HEK293 (cell line): ENCODE data around the gene TAF5.

ENCODE experiments used
- CTCF ChIA-PET: fragments of 350-600 bp; formaldehyde crosslinking; extraction: SDS; loops from one replicate; lab custom pipeline; 2021; ENCODE audit warnings: antibody characterized with exemption; lab: Yijun Ruan, JAX
- POLR2A ChIA-PET: fragments of 300-600 bp; formaldehyde crosslinking; extraction: SDS; loops from one replicate; lab custom pipeline; 2020; ENCODE audit warnings: antibody characterized with exemption, inconsistent platforms; lab: Yijun Ruan, JAX
- H3K27ac ChIP-seq: fragments of 200-500 bp; sonication (Bioruptor generic); 2 replicates; pipeline ENCODE4 v1.5.1; 2014; ENCODE audit warnings: low read depth, low read length, control low read depth, inconsistent platforms; ENCODE audit errors: extremely low read depth
- H3K36me3 ChIP-seq, 2 experiments: fragments of 200-500 bp in 1 of 2; sonication (Bioruptor generic) in 1 of 2; 1 replicate in 1 of 2; 2 replicates in 1 of 2; pipeline ENCODE4 v1.5.1; 2014 to 2017; ENCODE audit warnings: inconsistent platforms in 2 of 2, low read length in 2 of 2; ENCODE audit not compliant: control insufficient read depth in 2 of 2, insufficient read depth in 1 of 2
- H3K4me1 ChIP-seq: fragments of 200-500 bp; sonication (Bioruptor generic); 2 replicates; pipeline ENCODE4 v1.5.1; 2014; ENCODE audit warnings: mild to moderate bottlenecking, low read length, inconsistent platforms; ENCODE audit not compliant: control insufficient read depth, insufficient read depth
- H3K4me3 ChIP-seq: 2 replicates; pipeline ENCODE4 v1.5.1; 2011; ENCODE audit warnings: low read depth, mild to moderate bottlenecking, control low read depth, low read length, moderate library complexity
- H3K9me3 ChIP-seq: fragments of 200-500 bp; sonication (Bioruptor generic); 2 replicates; pipeline ENCODE4 v1.5.1; 2014; ENCODE audit warnings: low read depth, low read length, inconsistent platforms; ENCODE audit not compliant: control insufficient read depth, insufficient read depth
- GLIS1 ChIP-seq: fragments of 450-650 bp; formaldehyde crosslinking; IDR thresholded peaks from 2 replicates; pipeline ENCODE4 v1.5.1; 2016; ENCODE audit warnings: missing biosample characterization, missing genetic modification characterization
- KLF7 ChIP-seq: fragments of 450-650 bp; formaldehyde crosslinking; IDR thresholded peaks from 2 replicates; pipeline ENCODE4 v1.5.1; 2016; ENCODE audit warnings: missing biosample characterization, missing genetic modification characterization, borderline replicate concordance
- OSR2 ChIP-seq: fragments of 450-650 bp; formaldehyde crosslinking; IDR thresholded peaks from 2 replicates; pipeline ENCODE4 v1.5.1; 2016; ENCODE audit warnings: missing biosample characterization, missing genetic modification characterization
- RBAK ChIP-seq: fragments of 450-650 bp; formaldehyde crosslinking; IDR thresholded peaks from 2 replicates; pipeline ENCODE4 v1.5.1; 2016; ENCODE audit warnings: missing biosample characterization, missing genetic modification characterization
- ZNF133 ChIP-seq: fragments of 450-650 bp; formaldehyde crosslinking; IDR thresholded peaks from 2 replicates; pipeline ENCODE4 v1.5.1; 2016; ENCODE audit warnings: missing biosample characterization, missing genetic modification characterization
- ZNF155 ChIP-seq: fragments of 450-650 bp; formaldehyde crosslinking; IDR thresholded peaks from 2 replicates; pipeline ENCODE4 v1.5.1; 2016; ENCODE audit warnings: missing biosample characterization, missing genetic modification characterization
- ZNF175 ChIP-seq: fragments of 450-650 bp; formaldehyde crosslinking; IDR thresholded peaks from 2 replicates; pipeline ENCODE4 v1.5.1; 2016; ENCODE audit warnings: missing biosample characterization, missing genetic modification characterization
- ZNF19 ChIP-seq: fragments of 450-650 bp; formaldehyde crosslinking; IDR thresholded peaks from 2 replicates; pipeline ENCODE4; 2016; ENCODE audit warnings: missing biosample characterization, missing genetic modification characterization, low read depth
- ZNF211 ChIP-seq: fragments of 450-650 bp; formaldehyde crosslinking; IDR thresholded peaks from 2 replicates; pipeline ENCODE4 v1.5.1; 2016; ENCODE audit warnings: low read depth, missing biosample characterization, missing genetic modification characterization
- ZNF510 ChIP-seq: fragments of 450-650 bp; formaldehyde crosslinking; IDR thresholded peaks from 2 replicates; pipeline ENCODE4 v1.5.1; 2018; ENCODE audit warnings: mild to moderate bottlenecking, missing genetic modification characterization, missing biosample characterization; ENCODE audit not compliant: insufficient replicate concordance
- ZNF514 ChIP-seq: fragments of 450-650 bp; formaldehyde crosslinking; IDR thresholded peaks from 2 replicates; pipeline ENCODE4 v1.5.1; 2016; ENCODE audit warnings: missing biosample characterization, missing genetic modification characterization
- ZNF555 ChIP-seq: fragments of 450-650 bp; formaldehyde crosslinking; conservative IDR thresholded peaks from 2 replicates; pipeline ENCODE4 v1.5.1; 2017; ENCODE audit warnings: missing biosample characterization, mild to moderate bottlenecking, missing genetic modification characterization, inconsistent platforms
- ZNF571 ChIP-seq: fragments of 450-650 bp; formaldehyde crosslinking; IDR thresholded peaks from 2 replicates; pipeline ENCODE4 v1.5.0; 2017; ENCODE audit warnings: missing biosample characterization, missing genetic modification characterization
- ZNF654 ChIP-seq: fragments of 450-650 bp; formaldehyde crosslinking; IDR thresholded peaks from 2 replicates; pipeline ENCODE4 v1.5.1; 2016; ENCODE audit warnings: low read depth, missing biosample characterization, missing genetic modification characterization
- ZNF664 ChIP-seq: fragments of 450-650 bp; formaldehyde crosslinking; IDR thresholded peaks from 2 replicates; pipeline ENCODE4 v1.5.1; 2016; ENCODE audit warnings: missing biosample characterization, missing genetic modification characterization
- TF ChIP-seq, protein P1 (sequence below): fragments of 450-650 bp; formaldehyde crosslinking; IDR thresholded peaks from 2 replicates; pipeline ENCODE4 v1.5.1; 2016; ENCODE audit warnings: missing biosample characterization, missing genetic modification characterization
- TF ChIP-seq, protein P2 (sequence below): fragments of 450-650 bp; formaldehyde crosslinking; IDR thresholded peaks from 2 replicates; pipeline ENCODE4 v1.5.1; 2016; ENCODE audit warnings: missing biosample characterization, missing genetic modification characterization
- TF ChIP-seq, protein P3 (sequence below): fragments of 450-650 bp; formaldehyde crosslinking; IDR thresholded peaks from 2 replicates; pipeline ENCODE4 v1.5.1; 2016; ENCODE audit warnings: missing biosample characterization, missing genetic modification characterization
- TF ChIP-seq, protein P4 (sequence below): fragments of 450-650 bp; formaldehyde crosslinking; IDR thresholded peaks from 2 replicates; pipeline ENCODE4 v1.5.1; 2016; ENCODE audit warnings: missing biosample characterization, missing genetic modification characterization
- TF ChIP-seq, protein P5 (sequence below): fragments of 450-650 bp; formaldehyde crosslinking; IDR thresholded peaks from 2 replicates; pipeline ENCODE4 v1.5.1; 2016; ENCODE audit warnings: missing biosample characterization, missing genetic modification characterization

Gene TAF5

DNA sequence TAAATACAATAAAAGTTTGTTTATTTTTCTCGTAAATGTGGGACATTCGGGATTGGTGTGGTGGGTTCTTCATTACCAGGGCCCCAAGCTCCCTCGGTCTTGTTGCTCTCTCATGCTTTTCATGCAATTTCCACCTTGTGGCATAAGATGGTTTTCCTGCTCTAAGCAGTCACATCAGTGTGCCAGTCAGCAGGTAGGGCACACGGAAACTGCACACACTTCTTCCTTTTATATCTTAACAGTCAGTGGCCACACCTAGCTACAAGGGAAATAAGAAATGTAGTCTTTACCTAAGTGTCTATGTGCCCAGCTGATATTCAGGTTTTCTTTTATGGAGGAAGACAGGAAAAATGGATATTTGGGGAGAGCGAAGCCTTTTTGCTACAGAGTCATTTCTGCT lies 6.5 kb downstream of the TAF5 start:
- ChIA-PET CTCF (interaction anchor here (0.6 kb wide), 1 partner anchor 30 kb away, joined by 3 read pairs; no protein-coding TSS in a partner anchor), POLR2A (interaction anchor here (1.3 kb wide), 1 partner anchor 23 kb away, joined by 11 read pairs; the partner anchor contains the start of genes ATP5MK and PDCD11)
- H3K27ac ChIP-seq, result no peak overlapping the region
- H3K36me3 ChIP-seq, result peaks cover 51 to 52% of the 10 kb centered on the region in 2 experiments
- TF ChIP-seq ZNF133 (tag by site-specific recombination), result no peak
- TF ChIP-seq KLF7 (tag by site-specific recombination), result no peak
- TF ChIP-seq, protein P1, sequence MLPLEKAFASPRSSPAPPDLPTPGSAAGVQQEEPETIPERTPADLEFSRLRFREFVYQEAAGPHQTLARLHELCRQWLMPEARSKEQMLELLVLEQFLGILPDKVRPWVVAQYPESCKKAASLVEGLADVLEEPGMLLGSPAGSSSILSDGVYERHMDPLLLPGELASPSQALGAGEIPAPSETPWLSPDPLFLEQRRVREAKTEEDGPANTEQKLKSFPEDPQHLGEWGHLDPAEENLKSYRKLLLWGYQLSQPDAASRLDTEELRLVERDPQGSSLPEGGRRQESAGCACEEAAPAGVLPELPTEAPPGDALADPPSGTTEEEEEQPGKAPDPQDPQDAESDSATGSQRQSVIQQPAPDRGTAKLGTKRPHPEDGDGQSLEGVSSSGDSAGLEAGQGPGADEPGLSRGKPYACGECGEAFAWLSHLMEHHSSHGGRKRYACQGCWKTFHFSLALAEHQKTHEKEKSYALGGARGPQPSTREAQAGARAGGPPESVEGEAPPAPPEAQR (tag by site-specific recombination), result no peak
- TF ChIP-seq, protein P2, sequence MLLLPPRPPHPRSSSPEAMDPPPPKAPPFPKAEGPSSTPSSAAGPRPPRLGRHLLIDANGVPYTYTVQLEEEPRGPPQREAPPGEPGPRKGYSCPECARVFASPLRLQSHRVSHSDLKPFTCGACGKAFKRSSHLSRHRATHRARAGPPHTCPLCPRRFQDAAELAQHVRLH (tag by site-specific recombination), result no peak
- TF ChIP-seq ZNF654, result no peak
- TF ChIP-seq ZNF571, result no peak
- TF ChIP-seq ZNF514 (tag by site-specific recombination), result no peak
- TF ChIP-seq ZNF555 (tag by site-specific recombination), result no peak
- TF ChIP-seq, protein P3, sequence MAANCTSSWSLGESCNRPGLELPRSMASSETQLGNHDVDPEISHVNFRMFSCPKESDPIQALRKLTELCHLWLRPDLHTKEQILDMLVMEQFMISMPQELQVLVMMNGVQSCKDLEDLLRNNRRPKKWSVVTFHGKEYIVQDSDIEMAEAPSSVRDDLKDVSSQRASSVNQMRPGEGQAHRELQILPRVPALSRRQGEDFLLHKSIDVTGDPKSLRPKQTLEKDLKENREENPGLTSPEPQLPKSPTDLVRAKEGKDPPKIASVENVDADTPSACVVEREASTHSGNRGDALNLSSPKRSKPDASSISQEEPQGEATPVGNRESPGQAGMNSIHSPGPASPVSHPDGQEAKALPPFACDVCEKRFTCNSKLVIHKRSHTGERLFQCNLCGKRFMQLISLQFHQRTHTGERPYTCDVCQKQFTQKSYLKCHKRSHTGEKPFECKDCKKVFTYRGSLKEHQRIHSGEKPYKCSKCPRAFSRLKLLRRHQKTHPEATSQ, result no peak
- no peak overlapping the region for H3K4me3 ChIP-seq
- H3K9me3 ChIP-seq, result no peaks in the 10 kb centered on the region
- H3K4me1 ChIP-seq, result peaks cover 3% of the 10 kb centered on the region; the same call in 1 of the 2 replicates

DNA sequence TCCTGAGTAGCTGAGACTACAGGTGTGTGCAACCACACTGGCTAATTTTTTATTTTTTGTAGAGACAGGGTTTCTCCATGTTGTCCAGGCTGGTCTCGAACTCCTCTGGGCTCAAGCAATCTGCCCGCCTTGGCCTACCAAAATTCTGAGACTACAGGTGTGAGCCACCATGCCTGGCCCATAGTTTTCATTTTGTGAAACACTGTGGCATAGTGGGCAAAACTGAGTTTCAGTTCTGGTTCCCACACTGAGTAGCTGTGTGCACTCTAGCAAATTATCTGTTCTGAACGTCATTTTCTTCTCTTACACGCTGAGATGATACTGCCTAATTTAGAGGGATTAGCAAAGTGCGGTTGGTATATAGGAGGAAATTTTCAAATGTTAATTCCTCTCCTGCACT lies 15.0 kb downstream of the TAF5 start:
- CTCF ChIA-PET, result no interaction called here
- H3K36me3 ChIP-seq, result peaks cover 69 to 75% of the 10 kb centered on the region in 2 experiments
- H3K4me3 ChIP-seq, result no peak overlapping the region
- H3K27ac ChIP-seq, result no peak overlapping the region
- TF ChIP-seq OSR2, result no peak
- no peak for TF ChIP-seq ZNF211 (tag by site-specific recombination)
- TF ChIP-seq ZNF19, result no peak
- no peak for TF ChIP-seq RBAK
- no peak for TF ChIP-seq ZNF664
- TF ChIP-seq GLIS1, result no peak
- TF ChIP-seq ZNF155 (tag by site-specific recombination), result no peak
- no peak for TF ChIP-seq ZNF175 (tag by site-specific recombination)
- no peak for TF ChIP-seq ZNF510 (tag by site-specific recombination)
- TF ChIP-seq, protein P4, sequence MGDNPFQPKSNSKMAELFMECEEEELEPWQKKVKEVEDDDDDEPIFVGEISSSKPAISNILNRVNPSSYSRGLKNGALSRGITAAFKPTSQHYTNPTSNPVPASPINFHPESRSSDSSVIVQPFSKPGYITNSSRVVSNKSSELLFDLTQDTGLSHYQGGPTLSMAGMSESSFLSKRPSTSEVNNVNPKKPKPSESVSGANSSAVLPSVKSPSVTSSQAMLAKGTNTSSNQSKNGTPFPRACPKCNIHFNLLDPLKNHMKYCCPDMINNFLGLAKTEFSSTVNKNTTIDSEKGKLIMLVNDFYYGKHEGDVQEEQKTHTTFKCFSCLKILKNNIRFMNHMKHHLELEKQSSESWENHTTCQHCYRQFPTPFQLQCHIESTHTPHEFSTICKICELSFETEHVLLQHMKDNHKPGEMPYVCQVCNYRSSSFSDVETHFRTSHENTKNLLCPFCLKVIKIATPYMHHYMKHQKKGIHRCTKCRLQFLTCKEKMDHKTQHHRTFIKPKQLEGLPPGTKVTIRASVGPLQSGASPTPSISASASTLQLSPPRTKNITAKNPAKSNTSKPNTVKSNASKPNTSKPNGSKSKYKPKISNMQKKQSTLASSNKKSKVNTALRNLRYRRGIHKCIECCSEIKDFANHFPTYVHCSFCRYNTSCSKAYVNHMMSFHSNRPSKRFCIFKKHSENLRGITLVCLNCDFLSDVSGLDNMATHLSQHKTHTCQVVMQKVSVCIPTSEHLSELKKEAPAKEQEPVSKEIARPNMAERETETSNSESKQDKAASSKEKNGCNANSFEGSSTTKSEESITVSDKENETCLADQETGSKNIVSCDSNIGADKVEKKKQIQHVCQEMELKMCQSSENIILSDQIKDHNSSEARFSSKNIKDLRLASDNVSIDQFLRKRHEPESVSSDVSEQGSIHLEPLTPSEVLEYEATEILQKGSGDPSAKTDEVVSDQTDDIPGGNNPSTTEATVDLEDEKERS (tag by site-specific recombination), result no peak
- TF ChIP-seq, protein P5, sequence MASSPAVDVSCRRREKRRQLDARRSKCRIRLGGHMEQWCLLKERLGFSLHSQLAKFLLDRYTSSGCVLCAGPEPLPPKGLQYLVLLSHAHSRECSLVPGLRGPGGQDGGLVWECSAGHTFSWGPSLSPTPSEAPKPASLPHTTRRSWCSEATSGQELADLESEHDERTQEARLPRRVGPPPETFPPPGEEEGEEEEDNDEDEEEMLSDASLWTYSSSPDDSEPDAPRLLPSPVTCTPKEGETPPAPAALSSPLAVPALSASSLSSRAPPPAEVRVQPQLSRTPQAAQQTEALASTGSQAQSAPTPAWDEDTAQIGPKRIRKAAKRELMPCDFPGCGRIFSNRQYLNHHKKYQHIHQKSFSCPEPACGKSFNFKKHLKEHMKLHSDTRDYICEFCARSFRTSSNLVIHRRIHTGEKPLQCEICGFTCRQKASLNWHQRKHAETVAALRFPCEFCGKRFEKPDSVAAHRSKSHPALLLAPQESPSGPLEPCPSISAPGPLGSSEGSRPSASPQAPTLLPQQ (tag by site-specific recombination), result no peak
- TF ChIP-seq, all 188 proteins: peak for 0
- H3K4me1 ChIP-seq, result no peaks in the 10 kb centered on the region
- no peaks in the 10 kb centered on the region for H3K9me3 ChIP-seq
- POLR2A ChIA-PET, result no interaction called here
